ENCODE measurements around the gene PI4K2B. TPM values are rescaled to one million over a fixed set of nuclear protein-coding genes. Genes with fewer than 3 reads are reported as not detected.

PI4K2B gene
- total RNA-seq, 1 experiment from 2014 or later = 10.3 TPM

GRCh38 chr4:25320336-25320735 is 86.5 kb downstream of the PI4K2B start:
- Histone ChIP-seq H2AK5ac (ENCODE audit: insufficient read length, low read length) (no peak overlapping the region), H3K79me2 (ENCODE audit: insufficient read depth, low read length) (no peaks in the 10 kb centered on the region), H2BK5ac (ENCODE audit: insufficient read length, low read length) (no peak overlapping the region), H3K9ac (ENCODE audit: extremely low read depth, insufficient read length, low read length) (no peak overlapping the region), H3K4ac (ENCODE audit: low read depth, low read length) (no peak overlapping the region), H3K23me2 (ENCODE audit: insufficient read length, low read depth, low read length, poor library complexity, severe bottlenecking) (no peaks in the 10 kb centered on the region), H4K20me1 (ENCODE audit: control insufficient read depth, insufficient read depth, insufficient read length) (no peaks in the 10 kb centered on the region), H2BK12ac (ENCODE audit: insufficient read length, low read depth, low read length) (no peak overlapping the region), H4K8ac (replicated peaks; ENCODE audit: insufficient read length, low read depth, low read length) (no peak overlapping the region), H3K27ac (ENCODE audit: insufficient read length, low read depth, low read length) (no peak overlapping the region), H3K23ac (ENCODE audit: insufficient read length, low read depth, low read length) (no peak overlapping the region), H4K91ac (ENCODE audit: insufficient read length, low read depth, low read length) (no peak overlapping the region), H2AFZ (ENCODE audit: low read length) (no peak overlapping the region), H2BK15ac (ENCODE audit: low read depth, low read length) (no peak overlapping the region), H3K4me1 (ENCODE audit: insufficient read depth, low read length) (no peaks in the 10 kb centered on the region), H3K14ac (ENCODE audit: insufficient read depth, low read length) (no peak overlapping the region), H2BK120ac (ENCODE audit: low read depth, low read length, poor library complexity, severe bottlenecking) (no peak overlapping the region), H3T11ph (ENCODE audit: low read length) (no peak overlapping the region), H3K4me2 (ENCODE audit: insufficient read depth, insufficient read length, low read length) (no peak overlapping the region), H4K5ac (ENCODE audit: insufficient read length, low read depth, low read length) (no peak overlapping the region), H3K9me3 (ENCODE audit: control insufficient read depth, low read depth, low read length) (no peaks in the 10 kb centered on the region), H3K56ac (ENCODE audit: insufficient read length, low read depth, low read length) (no peak overlapping the region), H2BK20ac (ENCODE audit: low read depth, low read length, poor library complexity, severe bottlenecking) (no peak overlapping the region), H3K18ac (ENCODE audit: insufficient read length, low read depth, low read length) (no peak overlapping the region), H3K27me3 (ENCODE audit: insufficient read depth, low read length) (no peaks in the 10 kb centered on the region), H3K79me1 (ENCODE audit: insufficient read depth, low read depth, low read length, poor library complexity, severe bottlenecking) (no peaks in the 10 kb centered on the region)
- peaks cover 0 to 3% of the 10 kb centered on the region in 2 experiments; a peak in 1 of 4 replicates for H3K4me1 Mint-ChIP-seq
- WGBS (ENCODE audit: extremely low coverage, insufficient read length, low lambda C conversion rate) = no CpG with 5 or more reads among the region's 2 CpGs
- DNase-seq = no peak
- H3K27me3 Mint-ChIP-seq (ENCODE audit: low read depth) = no peaks in the 10 kb centered on the region
- H3K36me3 Mint-ChIP-seq (ENCODE audit: insufficient read depth in 1 of 3, low read depth in 3 of 3) = peaks cover 4 to 19% (median 9%) of the 10 kb centered on the region in 3 experiments; a peak in 6 of 7 replicates
- no peak for TF ChIP-seq CTCF (conservative IDR thresholded peaks at IDR 0.05)
- no peak overlapping the region for H3K4me3 Mint-ChIP-seq
- H3K27ac Mint-ChIP-seq = no peak overlapping the region; a peak in 1 of 7 replicates
- no peaks in the 10 kb centered on the region for H3K9me3 Mint-ChIP-seq

Data from H9 (cell line).